ENCODE data around the gene DENND4B.

The DENND4B gene

DNA sequence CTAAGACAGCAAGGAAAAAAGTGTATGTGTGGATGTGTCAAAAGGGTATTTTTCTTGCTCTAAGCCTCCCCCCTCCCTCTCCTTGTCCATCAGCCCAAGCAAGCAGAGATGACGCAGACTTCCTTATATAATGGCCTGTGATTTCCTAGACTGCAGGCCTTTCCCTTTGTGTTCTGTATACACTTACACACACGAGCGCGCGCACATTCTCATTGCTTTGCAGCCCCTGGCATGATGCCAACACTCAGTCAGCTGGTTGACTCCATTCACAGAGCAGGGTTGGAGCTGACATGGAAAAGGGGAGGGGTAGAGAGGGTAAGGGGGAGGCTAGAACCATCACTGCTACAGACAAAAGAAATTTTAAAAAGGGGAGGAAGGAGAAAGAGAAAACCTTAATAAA is 65.6 kb downstream of the DENND4B start:
- DNase-seq, result peak; percentile 100

DNA sequence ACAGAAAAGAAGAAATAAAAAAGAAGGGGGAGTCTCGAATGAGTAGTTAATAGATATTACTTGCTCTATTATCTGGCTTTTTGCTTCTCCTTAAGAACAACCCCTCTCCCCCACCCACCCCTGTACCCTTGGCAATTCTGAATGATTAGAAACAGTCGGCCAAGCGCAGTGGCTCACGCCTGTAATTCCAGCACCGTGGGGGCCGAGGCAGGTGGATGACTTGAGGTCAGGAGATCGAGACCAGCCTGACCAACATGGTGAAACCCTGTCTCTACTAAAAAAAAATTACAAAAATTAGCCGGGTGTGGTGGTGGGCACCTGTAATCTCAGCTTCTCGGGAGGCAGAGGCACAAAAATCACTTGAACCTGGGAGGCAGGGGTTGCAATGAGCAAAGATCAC is 66.5 kb downstream of the DENND4B start:
- DNase-seq, result no peak
